K562 (cell line): ENCODE data around the gene MAGEC1. TPM values are rescaled to one million over a fixed set of nuclear protein-coding genes. Genes with fewer than 3 reads are reported as not detected.

ENCODE experiments used
- ATF1 ChIP-seq, 2 experiments: fragments of 450-650 bp in 1 of 2; IDR thresholded peaks; 2 replicates each; pipeline ENCODE4 v1.6.1; 2016; ENCODE audit warnings: missing compliant biosample characterization in 1 of 2, missing genetic modification characterization in 1 of 2
- EP400 ChIP-seq: fragments of 450-650 bp; IDR thresholded peaks from 2 replicates; pipeline ENCODE4 v1.6.1; 2017; ENCODE audit warnings: antibody characterized with exemption, mild to moderate bottlenecking, moderate library complexity
- HDAC6 ChIP-seq: IDR thresholded peaks from 2 replicates; pipeline ENCODE4 v1.6.1; 2012; ENCODE audit warnings: low read depth, mild to moderate bottlenecking, control low read depth, inconsistent platforms, low read length, moderate library complexity
- IFI16 ChIP-seq: fragments of 250-450 bp; sonication (Bioruptor Pico); IDR thresholded peaks from 2 replicates; pipeline ENCODE4 v2.1.2; 2022; ENCODE audit warnings: mild to moderate bottlenecking, inconsistent platforms
- KDM2B ChIP-seq: fragments of 250-450 bp; sonication (Bioruptor Pico); IDR thresholded peaks from 2 replicates; pipeline ENCODE4 v1.8.0; 2021; ENCODE audit warnings: mild to moderate bottlenecking, moderate library complexity
- LEF1 ChIP-seq: fragments of 450-650 bp; IDR thresholded peaks from 2 replicates; pipeline ENCODE4 v1.6.1; 2016; ENCODE audit warnings: mild to moderate bottlenecking
- NCOR1 ChIP-seq: fragments of 450-650 bp; IDR thresholded peaks from 2 replicates; pipeline ENCODE4 v1.6.1; 2016; ENCODE audit warnings: mild to moderate bottlenecking, moderate library complexity
- NFRKB ChIP-seq: fragments of 450-650 bp; IDR thresholded peaks from 2 replicates; pipeline ENCODE4 v1.6.1; 2016; ENCODE audit warnings: low read depth
- NR2C2 ChIP-seq, 2 experiments: fragments of 200-800 bp in 1 of 2; sonication (Bioruptor generic) in 1 of 2; sonication (generic) in 1 of 2; formaldehyde crosslinking in 1 of 2; IDR thresholded peaks; 2 replicates each; pipeline versions ENCODE4 v1.6.1 to v1.8.0; 2016 to 2022; ENCODE audit warnings: mild to moderate bottlenecking in 1 of 2, missing compliant biosample characterization in 1 of 2, missing genetic modification characterization in 1 of 2, missing genetic modification reagents in 1 of 2
- POLR2A ChIP-seq: fragments of 450-650 bp; conservative IDR thresholded peaks from 2 replicates; pipeline ENCODE4 v1.6.1; 2016
- TAF1 ChIP-seq: IDR thresholded peaks from 2 replicates; pipeline ENCODE4 v1.6.1; 2011; ENCODE audit warnings: mild to moderate bottlenecking, low read length, moderate library complexity; ENCODE audit not compliant: insufficient read depth, control insufficient read depth, severe bottlenecking; ENCODE audit errors: extremely low read depth
- YY1 ChIP-seq, 3 experiments: IDR thresholded peaks; 2 replicates each; pipeline ENCODE4 v1.6.1; 2011; ENCODE audit warnings: low read length in 2 of 3, mild to moderate bottlenecking in 2 of 3, moderate library complexity in 2 of 3, borderline replicate concordance in 1 of 3, control low read depth in 1 of 3, low read depth in 1 of 3; ENCODE audit not compliant: insufficient read depth in 3 of 3, insufficient replicate concordance in 2 of 3, control insufficient read depth in 1 of 3, insufficient read length in 1 of 3; ENCODE audit errors: extremely low read depth in 1 of 3
- ZBTB17 ChIP-seq: fragments of 450-650 bp; formaldehyde crosslinking; IDR thresholded peaks from 2 replicates; pipeline ENCODE4 v1.4.0; 2020; ENCODE audit warnings: mild to moderate bottlenecking
- ZNF77 ChIP-seq: fragments of 250-450 bp; sonication (Bioruptor Pico); IDR thresholded peaks from 2 replicates; pipeline ENCODE4 v1.5.0; 2020
- ZNF778 ChIP-seq: fragments of 450-650 bp; formaldehyde crosslinking; IDR thresholded peaks from 2 replicates; pipeline ENCODE4 v1.4.0; 2020; ENCODE audit warnings: mild to moderate bottlenecking, moderate library complexity
- polyA plus RNA-seq, 8 experiments: library from polyadenylated mRNA; depleted of rRNA in 4 of 8; stranded (reverse) in 5 of 8; unstranded in 3 of 8; fragments of >200 nt; fragmentation: Nextera tagmentation in 2 of 8; fragmentation: Illumina TruSeq in 1 of 8; extraction: Ambion mirVana in 2 of 8; extraction: Trizol in 1 of 8; gene quantifications; 2 replicates each; pipeline versions ENCODE4 v1.2.1 to v1.2.3, GENCODE V29; 2011 to 2014; ENCODE audit warnings: inconsistent platforms in 1 of 8, missing spikeins in 1 of 8
- total RNA-seq, 7 experiments: library from RNA; depleted of rRNA in 6 of 7; stranded (reverse); fragments of >200 nt in 6 of 7; fragmentation: Illumina TruSeq in 2 of 7; extraction: Trizol in 2 of 7; gene quantifications; 2 replicates each; pipeline versions ENCODE4 v1.2.1 to v1.2.3, GENCODE V29; 2011 to 2021; ENCODE audit warnings: low replicate concordance in 1 of 7
- TF ChIP-seq, protein P1 (sequence below): sonication (generic); formaldehyde crosslinking; IDR thresholded peaks from 2 replicates; pipeline ENCODE4 v1.8.1; 2023; ENCODE audit warnings: mild to moderate bottlenecking, missing genetic modification reagents, moderate library complexity
- TF ChIP-seq, protein P2 (sequence below): fragments of 150-350 bp; IDR thresholded peaks from 2 replicates; pipeline ENCODE4 v1.6.1; 2014; ENCODE audit warnings: low read depth, mild to moderate bottlenecking, low read length, borderline replicate concordance
- TF ChIP-seq, protein P3 (sequence below): sonication (generic); formaldehyde crosslinking; IDR thresholded peaks from 2 replicates; pipeline ENCODE4 v1.5.0; 2020; ENCODE audit warnings: missing genetic modification reagents
- TF ChIP-seq, protein P4 (sequence below): fragments of 250-450 bp; sonication (Bioruptor Pico); IDR thresholded peaks from 2 replicates; pipeline ENCODE4 v1.4.0; 2020
- TF ChIP-seq, protein P5 (sequence below): fragments of 450-650 bp; IDR thresholded peaks from 2 replicates; pipeline ENCODE4 v1.6.1; 2016

MAGEC1 gene
- total and polyA plus RNA-seq, 9 of the 15 experiments (the other 6 are each of a cell fraction or from before 2014, with no cell fraction given) = 5.6 to 56.6 (median 21.4) TPM

DNA sequence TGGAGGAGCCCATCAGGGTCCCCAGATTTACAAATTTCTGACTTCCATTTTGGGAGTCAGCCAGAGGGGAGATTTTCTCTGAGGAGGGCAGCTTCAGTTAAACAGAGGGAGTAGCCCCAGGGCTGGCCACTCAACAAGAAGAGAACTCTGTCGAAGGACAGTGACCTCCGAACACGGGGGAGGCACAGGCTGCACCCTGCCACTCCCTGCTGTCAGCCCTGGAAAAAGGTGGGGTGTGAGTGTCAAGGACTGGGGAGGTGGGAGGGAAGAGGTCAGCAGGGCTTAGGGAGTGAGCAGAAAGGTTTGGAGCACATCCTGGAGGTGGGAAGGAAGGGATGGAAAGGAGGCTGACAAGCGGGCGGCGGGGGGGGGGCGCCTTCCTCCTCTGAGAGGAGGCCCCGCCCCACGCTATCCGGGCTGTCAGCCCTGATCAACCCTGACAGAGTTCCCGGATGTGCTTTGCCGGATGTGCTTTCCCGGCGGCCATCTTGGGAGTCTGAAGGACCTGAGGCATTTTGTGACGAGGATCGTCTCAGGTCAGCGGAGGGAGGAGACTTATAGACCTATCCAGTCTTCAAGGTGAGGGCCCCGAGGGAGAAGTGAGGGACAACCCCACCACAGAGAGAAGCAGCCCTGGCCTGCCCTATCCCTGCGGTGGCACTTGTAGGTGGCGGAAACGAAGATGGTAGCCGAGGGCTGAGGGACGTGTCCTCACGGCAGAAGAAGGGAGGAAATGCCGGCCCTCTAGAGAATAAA lies at the start of gene MAGEC1 (continued):
- TF ChIP-seq, protein P1, sequence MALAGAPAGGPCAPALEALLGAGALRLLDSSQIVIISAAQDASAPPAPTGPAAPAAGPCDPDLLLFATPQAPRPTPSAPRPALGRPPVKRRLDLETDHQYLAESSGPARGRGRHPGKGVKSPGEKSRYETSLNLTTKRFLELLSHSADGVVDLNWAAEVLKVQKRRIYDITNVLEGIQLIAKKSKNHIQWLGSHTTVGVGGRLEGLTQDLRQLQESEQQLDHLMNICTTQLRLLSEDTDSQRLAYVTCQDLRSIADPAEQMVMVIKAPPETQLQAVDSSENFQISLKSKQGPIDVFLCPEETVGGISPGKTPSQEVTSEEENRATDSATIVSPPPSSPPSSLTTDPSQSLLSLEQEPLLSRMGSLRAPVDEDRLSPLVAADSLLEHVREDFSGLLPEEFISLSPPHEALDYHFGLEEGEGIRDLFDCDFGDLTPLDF (CRISPR knock-in tag) = no peak
- TF ChIP-seq HDAC6 (no peak), ZBTB17 (CRISPR knock-in tag) (no peak), IFI16 (CRISPR knock-in tag) (no peak), NCOR1 (no peak), ATF1 (CRISPR knock-in tag; IDR thresholded peaks at IDR 0.05) (no peak), ATF1 (tag; IDR thresholded peaks at IDR 0.05) (peak; percentile 29; the same call in 1 of the 2 replicates), LEF1 (no peak), YY1 (IDR thresholded peaks at IDR 0.05; ENCODE audit: borderline replicate concordance in 1 of 3, control insufficient read depth in 1 of 3, extremely low read depth in 1 of 3, insufficient read depth in 3 of 3, insufficient read length in 1 of 3, insufficient replicate concordance in 2 of 3, low read depth in 1 of 3, low read length in 2 of 3) (peak; percentile 46 to 91 (median 71)), ZNF778 (CRISPR knock-in tag) (no peak), KDM2B (no peak), EP400 (0 out of 2 replicates have a peak, but pooled peaks have one; percentile 28), ZNF77 (CRISPR knock-in tag) (no peak), NFRKB (peak; percentile 70), POLR2A (peak; percentile 68), TAF1 (peak; percentile 22), NR2C2 (CRISPR knock-in tag; IDR thresholded peaks at IDR 0.05) (no peak), NR2C2 (tag; IDR thresholded peaks at IDR 0.05) (peak; percentile 87)
- TF ChIP-seq, protein P2, sequence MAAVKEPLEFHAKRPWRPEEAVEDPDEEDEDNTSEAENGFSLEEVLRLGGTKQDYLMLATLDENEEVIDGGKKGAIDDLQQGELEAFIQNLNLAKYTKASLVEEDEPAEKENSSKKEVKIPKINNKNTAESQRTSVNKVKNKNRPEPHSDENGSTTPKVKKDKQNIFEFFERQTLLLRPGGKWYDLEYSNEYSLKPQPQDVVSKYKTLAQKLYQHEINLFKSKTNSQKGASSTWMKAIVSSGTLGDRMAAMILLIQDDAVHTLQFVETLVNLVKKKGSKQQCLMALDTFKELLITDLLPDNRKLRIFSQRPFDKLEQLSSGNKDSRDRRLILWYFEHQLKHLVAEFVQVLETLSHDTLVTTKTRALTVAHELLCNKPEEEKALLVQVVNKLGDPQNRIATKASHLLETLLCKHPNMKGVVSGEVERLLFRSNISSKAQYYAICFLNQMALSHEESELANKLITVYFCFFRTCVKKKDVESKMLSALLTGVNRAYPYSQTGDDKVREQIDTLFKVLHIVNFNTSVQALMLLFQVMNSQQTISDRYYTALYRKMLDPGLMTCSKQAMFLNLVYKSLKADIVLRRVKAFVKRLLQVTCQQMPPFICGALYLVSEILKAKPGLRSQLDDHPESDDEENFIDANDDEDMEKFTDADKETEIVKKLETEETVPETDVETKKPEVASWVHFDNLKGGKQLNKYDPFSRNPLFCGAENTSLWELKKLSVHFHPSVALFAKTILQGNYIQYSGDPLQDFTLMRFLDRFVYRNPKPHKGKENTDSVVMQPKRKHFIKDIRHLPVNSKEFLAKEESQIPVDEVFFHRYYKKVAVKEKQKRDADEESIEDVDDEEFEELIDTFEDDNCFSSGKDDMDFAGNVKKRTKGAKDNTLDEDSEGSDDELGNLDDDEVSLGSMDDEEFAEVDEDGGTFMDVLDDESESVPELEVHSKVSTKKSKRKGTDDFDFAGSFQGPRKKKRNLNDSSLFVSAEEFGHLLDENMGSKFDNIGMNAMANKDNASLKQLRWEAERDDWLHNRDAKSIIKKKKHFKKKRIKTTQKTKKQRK = no peak
- TF ChIP-seq, protein P3, sequence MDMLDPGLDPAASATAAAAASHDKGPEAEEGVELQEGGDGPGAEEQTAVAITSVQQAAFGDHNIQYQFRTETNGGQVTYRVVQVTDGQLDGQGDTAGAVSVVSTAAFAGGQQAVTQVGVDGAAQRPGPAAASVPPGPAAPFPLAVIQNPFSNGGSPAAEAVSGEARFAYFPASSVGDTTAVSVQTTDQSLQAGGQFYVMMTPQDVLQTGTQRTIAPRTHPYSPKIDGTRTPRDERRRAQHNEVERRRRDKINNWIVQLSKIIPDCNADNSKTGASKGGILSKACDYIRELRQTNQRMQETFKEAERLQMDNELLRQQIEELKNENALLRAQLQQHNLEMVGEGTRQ (CRISPR knock-in tag) = no peak
- TF ChIP-seq, protein P4, sequence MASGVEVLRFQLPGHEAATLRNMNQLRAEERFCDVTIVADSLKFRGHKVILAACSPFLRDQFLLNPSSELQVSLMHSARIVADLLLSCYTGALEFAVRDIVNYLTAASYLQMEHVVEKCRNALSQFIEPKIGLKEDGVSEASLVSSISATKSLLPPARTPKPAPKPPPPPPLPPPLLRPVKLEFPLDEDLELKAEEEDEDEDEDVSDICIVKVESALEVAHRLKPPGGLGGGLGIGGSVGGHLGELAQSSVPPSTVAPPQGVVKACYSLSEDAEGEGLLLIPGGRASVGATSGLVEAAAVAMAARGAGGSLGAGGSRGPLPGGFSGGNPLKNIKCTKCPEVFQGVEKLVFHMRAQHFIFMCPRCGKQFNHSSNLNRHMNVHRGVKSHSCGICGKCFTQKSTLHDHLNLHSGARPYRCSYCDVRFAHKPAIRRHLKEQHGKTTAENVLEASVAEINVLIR (CRISPR knock-in tag) = no peak
- TF ChIP-seq, protein P5, sequence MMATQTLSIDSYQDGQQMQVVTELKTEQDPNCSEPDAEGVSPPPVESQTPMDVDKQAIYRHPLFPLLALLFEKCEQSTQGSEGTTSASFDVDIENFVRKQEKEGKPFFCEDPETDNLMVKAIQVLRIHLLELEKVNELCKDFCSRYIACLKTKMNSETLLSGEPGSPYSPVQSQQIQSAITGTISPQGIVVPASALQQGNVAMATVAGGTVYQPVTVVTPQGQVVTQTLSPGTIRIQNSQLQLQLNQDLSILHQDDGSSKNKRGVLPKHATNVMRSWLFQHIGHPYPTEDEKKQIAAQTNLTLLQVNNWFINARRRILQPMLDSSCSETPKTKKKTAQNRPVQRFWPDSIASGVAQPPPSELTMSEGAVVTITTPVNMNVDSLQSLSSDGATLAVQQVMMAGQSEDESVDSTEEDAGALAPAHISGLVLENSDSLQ = peak; percentile 63
